ENCODE measurements around the gene DHODH. TPM values are rescaled to one million over a fixed set of nuclear protein-coding genes. Genes with fewer than 3 reads are reported as not detected.

DHODH gene
- total RNA-seq, 120 experiments from 2014 or later, result 2.7 to 10.4 (median 5.8) TPM

Other genes with a start within 250 kb of the DHODH start
- 100 to 1,000 TPM in 99 of 120 experiments, 10 to 100 TPM in 21; 81.3 to 131 (median 109) TPM for gene AP1G1, start 199.9 kb upstream of the DHODH start, total RNA-seq
- gene ATXN1L, start 162.8 kb upstream of the DHODH start, total RNA-seq, result 10 to 100 TPM; 20.3 to 34.3 (median 26.3) TPM
- 10 to 100 TPM in 119 of 120 experiments, 1 to 10 TPM in 1; 8.8 to 35.9 (median 22.5) TPM for gene ZNF821, start 124.6 kb upstream of the DHODH start, total RNA-seq
- 100 to 1,000 TPM in 118 of 120 experiments, 10 to 100 TPM in 2; 70.6 to 245 (median 162) TPM for gene IST1, start 113.2 kb upstream of the DHODH start, total RNA-seq
- 1 to 10 TPM in 1 of 120 experiments, under 1 TPM in 115, not detected in 4; 0.07 to 1.2 (median 0.30) TPM for gene PKD1L3, start 8.3 kb upstream of the DHODH start, total RNA-seq
- gene HP, start 45.8 kb downstream of the DHODH start, total RNA-seq, result 10 to 100 TPM in 1 of 120 experiments, 1 to 10 TPM in 62, under 1 TPM in 11, not detected in 46; 0.40 to 11.4 (median 1.9) TPM
- gene HPR, start 54.5 kb downstream of the DHODH start, total RNA-seq, result 10 to 100 TPM in 20 of 120 experiments, 1 to 10 TPM in 99, not detected in 1; 1.2 to 22.9 (median 4.2) TPM
- 10 to 100 TPM in 118 of 120 experiments, 1 to 10 TPM in 2; 6.8 to 28.6 (median 18.1) TPM for gene TXNL4B, start 84.9 kb downstream of the DHODH start, total RNA-seq
- gene DHX38, start 85.1 kb downstream of the DHODH start, total RNA-seq, result 10 to 100 TPM; 14.9 to 69.2 (median 49.3) TPM
- gene PMFBP1, start 163.4 kb downstream of the DHODH start, total RNA-seq, result 1 to 10 TPM in 102 of 120 experiments, under 1 TPM in 18; 0.29 to 8.5 (median 1.8) TPM

Data from dorsolateral prefrontal cortex (tissue), 118 donors.